GM10847 (cell line): ENCODE measurements around the gene DHRS9.

ENCODE experiments used
- POLR2A ChIP-seq: IDR thresholded peaks from 2 replicates; pipeline ENCODE4 v1.6.1; 2011; ENCODE audit not compliant: insufficient read length; ENCODE audit errors: extremely low read depth

DHRS9 gene

GRCh38 chr2:169047256-169048250, 21.8 kb upstream of the DHRS9 start:
- TF ChIP-seq POLR2A: no peak

GRCh38 chr2:169049142-169049541, 20.2 kb upstream of the DHRS9 start:
- TF ChIP-seq POLR2A: no peak

GRCh38 chr2:169050476-169051240, 18.7 kb upstream of the DHRS9 start:
- TF ChIP-seq POLR2A: no peak

- no peak for TF ChIP-seq POLR2A
Measured at GRCh38 chr2:169065422-169065821, 3.9 kb upstream of the DHRS9 start.

GRCh38 chr2:169065864-169066517, 3.4 kb upstream of the DHRS9 start:
- TF ChIP-seq POLR2A: no peak

- no peak for TF ChIP-seq POLR2A
Measured at GRCh38 chr2:169066897-169067296, 2.5 kb upstream of the DHRS9 start.

- no peak for TF ChIP-seq POLR2A
Measured at GRCh38 chr2:169069833-169070232, 470 bp downstream of the DHRS9 start.

GRCh38 chr2:169071455-169071854, 2.1 kb downstream of the DHRS9 start:
- TF ChIP-seq POLR2A: no peak

- TF ChIP-seq POLR2A: no peak
Measured at GRCh38 chr2:169072163-169072925, 3.0 kb downstream of the DHRS9 start.

- no peak for TF ChIP-seq POLR2A
Measured at GRCh38 chr2:169073211-169073962, 4.0 kb downstream of the DHRS9 start.

GRCh38 chr2:169073963-169074751, 4.8 kb downstream of the DHRS9 start:
- no peak for TF ChIP-seq POLR2A

- no peak for TF ChIP-seq POLR2A
Measured at GRCh38 chr2:169077674-169078240, 8.4 kb downstream of the DHRS9 start.
